ENCODE results near the gene GDNF. TPM values are rescaled to one million over a fixed set of nuclear protein-coding genes. Genes with fewer than 3 reads are reported as not detected.

Gene GDNF
- total RNA-seq, 2 donors from 2014 or later, result 0.28 to 0.62 TPM

GRCh38 chr5:37767961-37768360, 71.9 kb downstream of the GDNF start:
- intact Hi-C loops (cut with DNase I), result no loop called here
- DNase-seq (ENCODE audit: low spot score), result no peak

- DNase-seq (ENCODE audit: low spot score), result no peak
- intact Hi-C loops (cut with DNase I), result no loop called here
These were observed 72.6 kb downstream of the GDNF start for GRCh38 chr5:37767251-37767650.

Data from posterior vena cava (tissue), 2 donors.